ENCODE measurements around the gene MAP7. TPM values are rescaled to one million over a fixed set of nuclear protein-coding genes. Genes with fewer than 3 reads are reported as not detected.
"Not testable (repeated sequence)": the region's sequence is repeated elsewhere in the genome, so short reads cannot be mapped to it uniquely, and the experiment has no call there.

Gene MAP7
- polyA plus RNA-seq, 1 donor from 2014 or later = 5.1 TPM

- H3K79me2 ChIP-seq (replicated peaks; ENCODE audit: insufficient read depth, low read length) = no peaks in the 10 kb centered on the region
- H2AFZ ChIP-seq (ENCODE audit: low read depth, low read length) = no peak overlapping the region
- no peak overlapping the region for H3K27ac ChIP-seq (ENCODE audit: low read length)
- no peaks in the 10 kb centered on the region for H3K9me3 ChIP-seq (ENCODE audit: low read length)
- no peaks in the 10 kb centered on the region for H3F3A ChIP-seq (ENCODE audit: insufficient read depth, low read length, poor library complexity, severe bottlenecking)
- H3K4me2 ChIP-seq (ENCODE audit: low read length) = no peak overlapping the region
- no peak overlapping the region for H3K9ac ChIP-seq (ENCODE audit: low read length)
- H3K36me3 ChIP-seq (ENCODE audit: insufficient read depth, low read length) = no peaks in the 10 kb centered on the region
- H3K4me3 ChIP-seq (ENCODE audit: low read length) = no peak overlapping the region
- TF ChIP-seq POLR2AphosphoS5 (IDR thresholded peaks at IDR 0.05) (no peak), EZH2 (IDR thresholded peaks at IDR 0.05; ENCODE audit: borderline replicate concordance, insufficient read depth, low read length, poor library complexity, severe bottlenecking) (no peak), TAF1 (IDR thresholded peaks at IDR 0.05; ENCODE audit: low read depth) (no peak), RAD21 (conservative IDR thresholded peaks at IDR 0.05) (no peak), CTCF (IDR thresholded peaks at IDR 0.05; ENCODE audit: poor library complexity, severe bottlenecking) (no peak), EP300 (conservative IDR thresholded peaks at IDR 0.05; ENCODE audit: poor library complexity, severe bottlenecking) (no peak), REST (IDR thresholded peaks at IDR 0.05; ENCODE audit: borderline replicate concordance) (no peak), SMC3 (conservative IDR thresholded peaks at IDR 0.05; ENCODE audit: poor library complexity) (no peak), MXI1 (conservative IDR thresholded peaks at IDR 0.05; ENCODE audit: poor library complexity, severe bottlenecking) (no peak)
- H3K9me2 ChIP-seq (ENCODE audit: insufficient read depth, low read length) = no peaks in the 10 kb centered on the region
- no peaks in the 10 kb centered on the region for H3K27me3 ChIP-seq (ENCODE audit: insufficient read depth, low read depth, low read length)
- no peaks in the 10 kb centered on the region for H4K20me1 ChIP-seq (ENCODE audit: insufficient read depth)
Measured at GRCh38 chr6:136401749-136402148, 148.5 kb downstream of the MAP7 start.

- not testable (repeated sequence) for H3F3A ChIP-seq (ENCODE audit: insufficient read depth, low read length, poor library complexity, severe bottlenecking); H3K9me2 ChIP-seq (ENCODE audit: insufficient read depth, low read length); H3K9me3 ChIP-seq (ENCODE audit: low read length); H3K4me2 ChIP-seq (ENCODE audit: low read length); H3K79me2 ChIP-seq (replicated peaks; ENCODE audit: insufficient read depth, low read length); H3K9ac ChIP-seq (ENCODE audit: low read length); H4K20me1 ChIP-seq (ENCODE audit: insufficient read depth); H3K27ac ChIP-seq (ENCODE audit: low read length); H3K4me3 ChIP-seq (ENCODE audit: low read length); H2AFZ ChIP-seq (ENCODE audit: low read depth, low read length); H3K27me3 ChIP-seq (ENCODE audit: insufficient read depth, low read depth, low read length); H3K36me3 ChIP-seq (ENCODE audit: insufficient read depth, low read length)
Measured at GRCh38 chr6:136401236-136401635, 149.0 kb downstream of the MAP7 start.

GRCh38 chr6:136398453-136398852 is 151.8 kb downstream of the MAP7 start:
- Histone ChIP-seq H3K36me3 (ENCODE audit: insufficient read depth, low read length) (no peaks in the 10 kb centered on the region), H3F3A (ENCODE audit: insufficient read depth, low read length, poor library complexity, severe bottlenecking) (no peaks in the 10 kb centered on the region), H3K27ac (ENCODE audit: low read length) (no peak overlapping the region), H3K4me2 (ENCODE audit: low read length) (no peak overlapping the region), H3K9me3 (ENCODE audit: low read length) (no peaks in the 10 kb centered on the region), H3K4me3 (ENCODE audit: low read length) (no peak overlapping the region), H4K20me1 (ENCODE audit: insufficient read depth) (no peaks in the 10 kb centered on the region), H3K27me3 (ENCODE audit: insufficient read depth, low read depth, low read length) (no peaks in the 10 kb centered on the region), H3K9ac (ENCODE audit: low read length) (no peak overlapping the region), H3K9me2 (ENCODE audit: insufficient read depth, low read length) (no peaks in the 10 kb centered on the region), H3K79me2 (replicated peaks; ENCODE audit: insufficient read depth, low read length) (no peaks in the 10 kb centered on the region), H2AFZ (ENCODE audit: low read depth, low read length) (no peak overlapping the region)
- TF ChIP-seq REST (IDR thresholded peaks at IDR 0.05; ENCODE audit: borderline replicate concordance) = no peak
- TF ChIP-seq CTCF (IDR thresholded peaks at IDR 0.05; ENCODE audit: poor library complexity, severe bottlenecking) = no peak
- no peak for TF ChIP-seq EP300 (conservative IDR thresholded peaks at IDR 0.05; ENCODE audit: poor library complexity, severe bottlenecking)
- TF ChIP-seq RAD21 (conservative IDR thresholded peaks at IDR 0.05) = no peak
- TF ChIP-seq POLR2AphosphoS5 (IDR thresholded peaks at IDR 0.05) = no peak
- TF ChIP-seq MXI1 (conservative IDR thresholded peaks at IDR 0.05; ENCODE audit: poor library complexity, severe bottlenecking) = no peak
- no peak for TF ChIP-seq SMC3 (conservative IDR thresholded peaks at IDR 0.05; ENCODE audit: poor library complexity)
- no peak for TF ChIP-seq TAF1 (IDR thresholded peaks at IDR 0.05; ENCODE audit: low read depth)
- no peak for TF ChIP-seq EZH2 (IDR thresholded peaks at IDR 0.05; ENCODE audit: borderline replicate concordance, insufficient read depth, low read length, poor library complexity, severe bottlenecking)

Data from neural cell (in vitro differentiated cells).